ENCODE data around the gene IMMP2L.

Gene IMMP2L

GRCh38 chr7:110784749-110785148, 777.5 kb downstream of the IMMP2L start:
- ChIA-PET CTCF (no interaction called here), POLR2A (no interaction called here)
- DNase-seq (ENCODE audit: extremely low spot score): no peak
- TF ChIP-seq ZNF384 (IDR thresholded peaks at IDR 0.05) (no peak), FOXK2 (IDR thresholded peaks at IDR 0.05) (no peak), TARDBP (IDR thresholded peaks at IDR 0.05) (no peak), LEF1 (IDR thresholded peaks at IDR 0.05; ENCODE audit: borderline replicate concordance) (no peak), FOXA1 (IDR thresholded peaks at IDR 0.05) (no peak), SP1 (IDR thresholded peaks at IDR 0.05) (no peak), FOXM1 (IDR thresholded peaks at IDR 0.05; ENCODE audit: borderline replicate concordance) (no peak), ARNT (IDR thresholded peaks at IDR 0.05) (no peak), CTBP1 (IDR thresholded peaks at IDR 0.05; ENCODE audit: borderline replicate concordance) (no peak), HDGF (IDR thresholded peaks at IDR 0.05; ENCODE audit: borderline replicate concordance) (no peak), L3MBTL2 (conservative IDR thresholded peaks at IDR 0.05) (no peak), BHLHE40 (IDR thresholded peaks at IDR 0.05; ENCODE audit: borderline replicate concordance) (no peak), NFRKB (IDR thresholded peaks at IDR 0.05) (no peak), ELF4 (IDR thresholded peaks at IDR 0.05) (no peak), SUZ12 (IDR thresholded peaks at IDR 0.05) (no peak)
- TF ChIP-seq, protein P1, sequence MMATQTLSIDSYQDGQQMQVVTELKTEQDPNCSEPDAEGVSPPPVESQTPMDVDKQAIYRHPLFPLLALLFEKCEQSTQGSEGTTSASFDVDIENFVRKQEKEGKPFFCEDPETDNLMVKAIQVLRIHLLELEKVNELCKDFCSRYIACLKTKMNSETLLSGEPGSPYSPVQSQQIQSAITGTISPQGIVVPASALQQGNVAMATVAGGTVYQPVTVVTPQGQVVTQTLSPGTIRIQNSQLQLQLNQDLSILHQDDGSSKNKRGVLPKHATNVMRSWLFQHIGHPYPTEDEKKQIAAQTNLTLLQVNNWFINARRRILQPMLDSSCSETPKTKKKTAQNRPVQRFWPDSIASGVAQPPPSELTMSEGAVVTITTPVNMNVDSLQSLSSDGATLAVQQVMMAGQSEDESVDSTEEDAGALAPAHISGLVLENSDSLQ (IDR thresholded peaks at IDR 0.05): no peak

- ChIA-PET CTCF (interaction anchor here (1.1 kb wide), 1 partner anchor 189 kb away, joined by 3 read pairs; no protein-coding TSS in a partner anchor), POLR2A (no interaction called here)
- DNase-seq (ENCODE audit: extremely low spot score): no peak
- no peak for TF ChIP-seq ARNT (IDR thresholded peaks at IDR 0.05)
Observed at GRCh38 chr7:110780712-110781111, 781.6 kb downstream of the IMMP2L start.

DNA sequence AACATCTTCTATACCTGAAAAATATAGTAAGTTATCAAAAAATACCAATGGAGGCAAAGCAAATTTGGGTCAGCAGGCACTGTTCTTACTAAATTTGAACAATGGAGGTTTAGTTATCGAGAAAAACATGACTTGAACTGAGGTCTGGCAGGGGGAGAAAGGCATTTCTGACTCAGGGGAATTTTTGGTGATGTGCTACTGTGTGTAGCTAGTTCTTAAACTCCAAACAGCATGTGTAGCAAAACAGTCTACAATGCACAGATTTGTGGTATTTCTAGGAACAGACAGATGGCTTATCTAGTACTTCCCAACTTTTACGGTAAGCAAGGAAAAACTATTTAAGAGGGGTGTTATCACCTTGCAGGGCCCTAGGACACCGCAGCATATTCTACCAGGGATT, 783.0 kb downstream of the IMMP2L start:
- POLR2A ChIA-PET: no interaction called here

GRCh38 chr7:110775046-110775445, 787.2 kb downstream of the IMMP2L start:
- no peak for DNase-seq (ENCODE audit: extremely low spot score)
- POLR2A ChIA-PET: no interaction called here
- no peak for TF ChIP-seq ELF4 (IDR thresholded peaks at IDR 0.05)
- no peak for TF ChIP-seq L3MBTL2 (conservative IDR thresholded peaks at IDR 0.05)
- TF ChIP-seq CTBP1 (IDR thresholded peaks at IDR 0.05; ENCODE audit: borderline replicate concordance): no peak
- TF ChIP-seq LEF1 (IDR thresholded peaks at IDR 0.05; ENCODE audit: borderline replicate concordance): no peak
- no peak for TF ChIP-seq FOXM1 (IDR thresholded peaks at IDR 0.05; ENCODE audit: borderline replicate concordance)
- TF ChIP-seq BHLHE40 (IDR thresholded peaks at IDR 0.05; ENCODE audit: borderline replicate concordance): no peak
- TF ChIP-seq, protein P1 (IDR thresholded peaks at IDR 0.05): no peak
- TF ChIP-seq SUZ12 (IDR thresholded peaks at IDR 0.05): no peak
- TF ChIP-seq HDGF (IDR thresholded peaks at IDR 0.05; ENCODE audit: borderline replicate concordance): no peak
- TF ChIP-seq TARDBP (IDR thresholded peaks at IDR 0.05): no peak
- TF ChIP-seq ARNT (IDR thresholded peaks at IDR 0.05): no peak
- no peak for TF ChIP-seq FOXA1 (IDR thresholded peaks at IDR 0.05)
- no peak for TF ChIP-seq NFRKB (IDR thresholded peaks at IDR 0.05)
- no peak for TF ChIP-seq SP1 (IDR thresholded peaks at IDR 0.05)
- TF ChIP-seq FOXK2 (IDR thresholded peaks at IDR 0.05): no peak
- no peak for TF ChIP-seq ZNF384 (IDR thresholded peaks at IDR 0.05)
- CTCF ChIA-PET: no interaction called here

More for the DNA sequence above, 783.0 kb downstream of the IMMP2L start:
- DNase-seq (ENCODE audit: extremely low spot score): no peak
- TF ChIP-seq ZNF384 (IDR thresholded peaks at IDR 0.05): no peak
- no peak for TF ChIP-seq TARDBP (IDR thresholded peaks at IDR 0.05)
- TF ChIP-seq BHLHE40 (IDR thresholded peaks at IDR 0.05; ENCODE audit: borderline replicate concordance): no peak
- no peak for TF ChIP-seq L3MBTL2 (conservative IDR thresholded peaks at IDR 0.05)
- TF ChIP-seq LEF1 (IDR thresholded peaks at IDR 0.05; ENCODE audit: borderline replicate concordance): no peak
- TF ChIP-seq CTBP1 (IDR thresholded peaks at IDR 0.05; ENCODE audit: borderline replicate concordance): no peak
- no peak for TF ChIP-seq FOXK2 (IDR thresholded peaks at IDR 0.05)
- TF ChIP-seq HDGF (IDR thresholded peaks at IDR 0.05; ENCODE audit: borderline replicate concordance): no peak
- TF ChIP-seq ELF4 (IDR thresholded peaks at IDR 0.05): no peak
- TF ChIP-seq, protein P1 (IDR thresholded peaks at IDR 0.05): no peak
- no peak for TF ChIP-seq SP1 (IDR thresholded peaks at IDR 0.05)
- no peak for TF ChIP-seq NFRKB (IDR thresholded peaks at IDR 0.05)
- no peak for TF ChIP-seq FOXM1 (IDR thresholded peaks at IDR 0.05; ENCODE audit: borderline replicate concordance)
- TF ChIP-seq SUZ12 (IDR thresholded peaks at IDR 0.05): no peak
- no peak for TF ChIP-seq FOXA1 (IDR thresholded peaks at IDR 0.05)
- TF ChIP-seq ARNT (IDR thresholded peaks at IDR 0.05): no peak
- CTCF ChIA-PET: no interaction called here

- TF ChIP-seq FOXK2 (IDR thresholded peaks at IDR 0.05) (no peak), HDGF (IDR thresholded peaks at IDR 0.05; ENCODE audit: borderline replicate concordance) (no peak), NFRKB (IDR thresholded peaks at IDR 0.05) (no peak), L3MBTL2 (conservative IDR thresholded peaks at IDR 0.05) (no peak), FOXM1 (IDR thresholded peaks at IDR 0.05; ENCODE audit: borderline replicate concordance) (no peak)
- TF ChIP-seq, protein P1 (IDR thresholded peaks at IDR 0.05): no peak
- CTCF ChIA-PET: no interaction called here
- no peak for DNase-seq (ENCODE audit: extremely low spot score)
- POLR2A ChIA-PET: no interaction called here
Observed at GRCh38 chr7:110774071-110774470, 788.2 kb downstream of the IMMP2L start.

GRCh38 chr7:110772615-110773014, 789.7 kb downstream of the IMMP2L start:
- ChIA-PET CTCF (no interaction called here), POLR2A (no interaction called here)
- no peak for DNase-seq (ENCODE audit: extremely low spot score)
- TF ChIP-seq HDGF (IDR thresholded peaks at IDR 0.05; ENCODE audit: borderline replicate concordance) (no peak), FOXM1 (IDR thresholded peaks at IDR 0.05; ENCODE audit: borderline replicate concordance) (no peak), ZNF384 (IDR thresholded peaks at IDR 0.05) (no peak), TARDBP (IDR thresholded peaks at IDR 0.05) (no peak), NFRKB (IDR thresholded peaks at IDR 0.05) (no peak), FOXK2 (IDR thresholded peaks at IDR 0.05) (no peak), L3MBTL2 (conservative IDR thresholded peaks at IDR 0.05) (no peak)
